8988T (cell line): ENCODE results near the gene NSG1.

Experiments
- DNase-seq: peaks from one replicate; pipeline ENCODE4 v3.0.0; 2011

The NSG1 gene

DNA sequence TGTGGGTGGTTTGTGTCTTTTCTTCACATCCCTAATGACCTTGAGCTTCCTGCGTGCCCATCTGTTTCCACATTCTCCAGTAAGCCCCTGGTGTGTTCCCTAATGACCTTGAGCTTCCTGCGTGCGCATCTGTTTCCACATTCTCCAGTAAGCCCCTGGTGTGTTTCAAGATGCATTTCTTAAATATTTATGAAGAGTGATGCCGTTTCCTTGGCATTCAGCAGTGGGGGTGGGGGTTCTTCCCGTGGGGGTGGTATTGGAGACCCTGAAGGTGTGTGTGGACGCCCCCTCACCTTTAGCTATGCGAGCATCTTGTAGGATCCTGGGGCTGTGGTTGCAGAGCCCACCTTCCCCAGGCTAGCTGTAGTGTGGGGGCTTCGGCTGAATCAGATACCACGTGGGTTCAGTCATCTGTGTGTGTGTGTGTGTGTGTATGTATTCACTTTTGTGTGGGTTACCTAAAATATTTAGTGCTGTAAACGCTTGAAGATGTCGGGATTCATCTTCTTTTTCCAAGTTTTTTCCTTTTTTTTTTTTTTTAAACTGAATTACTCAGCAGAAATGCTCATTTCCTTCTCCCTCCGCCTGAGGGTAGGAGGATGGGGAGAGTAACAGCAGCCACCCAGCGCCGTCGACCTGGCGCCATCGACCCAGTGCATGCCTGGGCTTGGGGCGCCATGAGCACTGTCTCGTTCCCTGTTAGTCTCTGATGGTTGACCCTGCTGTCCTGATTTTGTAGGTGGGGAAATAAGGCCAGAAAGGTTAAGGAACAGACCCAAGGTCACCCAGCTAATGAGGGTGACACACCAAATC is 9.9 kb downstream of the NSG1 start:
- DNase-seq, result no peak

DNA sequence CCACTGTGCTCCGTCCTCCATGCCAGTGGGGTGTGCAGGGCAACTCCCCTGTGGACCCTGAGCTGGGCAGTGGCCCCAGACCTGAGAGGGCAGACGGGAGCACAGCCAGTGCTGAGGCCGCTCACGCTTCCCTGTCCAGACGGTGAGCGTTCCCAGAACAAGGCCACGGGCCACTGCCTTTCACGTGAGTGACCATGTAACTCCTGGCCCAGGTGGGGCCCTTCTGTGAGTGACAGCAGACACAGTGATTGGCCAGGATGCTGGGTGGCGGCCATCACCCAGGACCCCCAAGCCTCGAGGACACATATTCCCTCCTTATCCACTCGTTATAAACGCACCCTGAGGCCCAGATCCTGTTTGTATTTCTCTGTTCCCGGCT is 10.5 kb downstream of the NSG1 start:
- no peak for DNase-seq

DNA sequence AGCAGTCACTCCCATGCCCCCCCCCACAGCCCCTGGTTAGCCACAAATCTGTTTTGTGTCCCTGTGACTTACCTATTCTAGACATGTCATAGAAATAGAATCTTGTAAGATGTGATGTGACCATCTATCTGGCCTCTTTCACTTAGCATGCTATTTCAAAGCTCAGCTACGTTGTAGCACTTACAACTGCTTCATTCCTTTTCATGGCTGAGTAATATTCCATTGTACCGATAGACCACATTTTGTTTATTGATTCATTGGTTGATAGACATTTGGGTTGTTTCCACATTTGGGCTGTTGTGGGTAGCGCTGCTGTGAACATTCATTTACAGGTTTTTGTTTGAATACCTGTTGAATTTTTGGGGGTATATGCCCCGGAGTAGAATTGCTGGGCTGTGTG is 11.5 kb downstream of the NSG1 start:
- no peak for DNase-seq

DNA sequence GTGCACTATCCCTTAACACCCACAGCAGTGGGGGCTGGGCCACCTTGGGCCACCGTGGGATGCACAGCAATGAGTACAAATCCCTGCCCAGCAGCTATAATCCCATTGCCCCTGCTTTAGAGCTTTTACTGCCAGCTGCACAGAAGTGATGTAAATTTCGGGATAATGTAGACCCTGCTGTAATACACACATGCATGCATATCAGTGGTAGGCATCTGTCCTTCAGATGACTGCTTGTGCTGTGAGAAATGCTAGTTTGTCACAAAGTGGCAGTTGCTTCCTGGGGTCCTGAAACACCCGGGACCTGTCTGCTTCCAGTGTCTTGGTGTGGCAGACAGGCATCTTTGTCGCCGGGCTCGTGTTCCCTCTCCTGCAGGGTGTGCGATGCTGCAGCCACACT is 14.1 kb downstream of the NSG1 start:
- no peak for DNase-seq

DNA sequence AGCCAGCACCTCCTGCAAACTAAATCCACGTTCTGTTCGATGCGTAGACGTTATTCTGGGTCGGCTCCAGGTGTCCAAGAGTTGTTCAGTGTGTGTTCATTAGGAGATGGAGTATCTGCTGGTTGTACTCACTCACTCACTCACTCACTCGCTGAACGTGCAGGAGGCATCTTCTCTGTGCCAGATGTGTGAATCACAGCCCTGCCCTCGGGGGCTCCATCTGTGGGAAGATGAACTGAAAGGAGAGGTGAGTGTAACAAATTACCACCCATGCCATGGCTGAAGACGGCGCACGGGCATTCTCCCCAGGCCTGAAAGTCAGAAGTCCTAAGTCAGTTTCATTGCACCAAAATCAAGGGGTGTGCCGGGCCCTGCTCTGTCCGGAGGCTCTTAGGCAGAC is 16.1 kb downstream of the NSG1 start:
- no peak for DNase-seq

DNA sequence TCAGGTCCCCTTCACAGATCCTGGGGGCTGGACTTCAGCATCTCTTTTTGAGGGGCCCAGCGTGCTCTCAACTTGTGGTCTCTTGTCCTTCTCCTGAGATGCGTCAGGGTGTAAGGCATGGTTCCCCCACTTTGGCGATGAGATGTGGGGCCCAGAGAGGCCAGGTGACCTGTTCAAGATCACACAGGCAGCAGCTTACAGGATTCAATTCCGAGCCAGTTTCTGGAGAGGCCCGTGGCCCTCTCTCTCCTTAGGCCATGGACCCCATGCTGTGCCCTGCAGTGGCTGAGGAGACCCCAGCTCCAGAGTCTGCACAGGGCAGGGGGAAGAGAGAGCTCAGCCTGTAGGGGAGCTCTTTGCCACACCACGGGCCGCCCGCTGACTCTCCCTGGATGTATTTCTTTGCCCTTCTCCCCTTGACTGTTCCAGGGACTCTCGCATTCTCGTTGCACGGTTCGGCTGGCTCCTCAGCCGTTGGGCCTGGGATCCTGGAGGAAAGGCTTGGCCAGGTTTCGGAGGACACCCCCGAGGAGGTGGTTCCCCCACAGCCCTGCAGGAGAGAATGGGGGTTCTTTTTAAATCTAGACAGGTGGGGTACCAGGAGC is 18.6 kb downstream of the NSG1 start:
- DNase-seq, result no peak

DNA sequence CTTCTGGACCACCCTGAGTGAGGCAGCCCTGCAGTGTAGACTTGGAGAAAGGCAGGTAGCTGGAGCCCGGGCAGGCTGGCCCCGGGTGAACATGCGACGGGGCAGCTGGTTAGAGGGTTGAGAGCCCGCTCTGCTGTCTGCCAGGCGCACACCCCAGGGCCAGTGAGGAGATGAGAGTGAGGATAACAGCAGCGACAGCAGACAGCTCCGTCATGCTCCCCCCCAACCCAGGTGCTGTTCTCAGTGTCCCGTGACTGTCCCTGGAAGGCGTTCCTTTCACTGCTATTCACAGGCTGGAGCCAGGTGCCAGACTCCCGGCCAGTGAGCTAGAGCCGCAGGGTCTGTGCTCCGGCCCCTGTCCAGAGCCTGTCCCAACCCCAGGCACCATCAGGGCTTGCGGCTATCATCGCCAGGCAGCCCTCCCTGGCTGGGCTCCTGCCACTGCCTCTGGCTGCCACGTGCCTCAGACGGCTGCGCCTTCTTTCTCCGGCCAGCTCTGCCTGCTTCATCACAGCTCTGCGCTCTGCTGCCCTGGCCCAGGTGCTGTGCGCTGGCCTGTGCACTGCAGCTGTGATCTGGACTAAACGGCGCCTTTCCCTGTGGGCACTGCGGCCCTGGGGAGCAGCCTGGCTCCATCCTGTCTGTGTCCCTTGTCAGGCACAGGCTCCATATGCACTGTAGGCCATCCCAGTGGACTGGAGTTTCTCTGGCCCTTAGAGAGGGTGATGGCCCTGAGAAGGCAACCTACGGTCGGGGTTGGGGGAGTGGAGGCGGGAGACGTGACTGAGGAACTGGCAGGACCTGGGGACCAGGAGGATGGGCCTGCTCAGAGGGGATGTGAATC is 19.8 kb downstream of the NSG1 start:
- no peak for DNase-seq

DNA sequence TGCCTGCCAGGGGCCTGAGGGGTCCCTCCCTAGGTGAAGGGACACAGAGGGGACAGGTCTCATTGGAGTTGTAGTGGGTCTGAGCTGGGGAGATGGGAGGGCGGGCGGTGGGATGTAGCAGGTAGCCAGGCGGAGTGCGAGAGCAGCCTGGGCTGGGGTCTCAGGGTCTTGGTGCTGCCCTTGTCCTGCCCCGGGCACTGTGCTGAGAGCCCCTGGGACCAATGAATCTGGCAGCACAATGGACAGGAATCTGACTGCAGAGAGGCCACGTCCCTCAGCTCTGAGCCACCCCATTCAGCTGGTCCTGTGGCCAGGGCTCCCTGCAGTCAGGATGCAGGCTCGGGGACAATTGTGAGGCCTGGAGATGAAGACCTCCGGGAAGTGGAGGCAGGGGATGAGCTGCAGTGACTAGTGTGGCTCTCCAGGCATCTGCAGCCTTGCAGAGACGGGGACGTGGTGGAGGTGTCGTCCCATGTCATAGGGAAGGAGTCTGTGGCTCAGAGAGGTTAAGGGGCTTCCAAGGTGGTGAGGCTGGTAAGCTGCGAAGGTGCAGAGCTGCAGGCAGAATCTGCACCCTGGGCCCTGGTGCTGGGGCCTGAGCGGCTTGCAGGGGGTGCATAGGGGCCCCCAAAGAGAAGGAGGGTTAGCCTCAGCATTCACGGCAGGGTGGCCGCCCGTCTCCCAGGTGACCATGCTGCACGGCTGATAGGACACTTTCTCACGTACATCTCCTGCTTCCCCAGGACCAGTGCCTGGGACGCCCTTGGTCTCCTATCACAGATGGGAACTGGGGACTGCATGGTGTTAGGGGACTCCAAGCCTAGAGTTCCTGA is 20.6 kb downstream of the NSG1 start:
- DNase-seq, result no peak

DNA sequence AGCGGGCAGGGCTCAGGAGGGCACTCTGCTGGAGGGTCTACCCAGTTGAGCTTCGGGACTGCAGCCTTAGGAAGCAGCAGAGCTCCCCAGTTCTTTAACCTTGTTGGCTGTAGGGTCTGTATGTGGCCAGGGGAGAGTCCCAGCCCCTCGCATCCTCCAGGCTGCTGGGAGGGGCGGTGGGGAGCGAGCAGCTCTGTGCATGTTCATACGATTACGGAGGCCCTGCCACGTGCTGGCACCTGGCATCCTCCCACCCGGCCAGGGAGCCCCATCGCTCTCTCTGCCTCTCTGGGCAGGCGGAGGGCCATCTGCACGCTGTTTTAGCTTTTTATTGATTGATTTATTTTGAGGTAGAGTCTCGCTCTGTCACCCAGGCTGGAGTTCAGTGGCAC is 21.2 kb downstream of the NSG1 start:
- no peak for DNase-seq

DNA sequence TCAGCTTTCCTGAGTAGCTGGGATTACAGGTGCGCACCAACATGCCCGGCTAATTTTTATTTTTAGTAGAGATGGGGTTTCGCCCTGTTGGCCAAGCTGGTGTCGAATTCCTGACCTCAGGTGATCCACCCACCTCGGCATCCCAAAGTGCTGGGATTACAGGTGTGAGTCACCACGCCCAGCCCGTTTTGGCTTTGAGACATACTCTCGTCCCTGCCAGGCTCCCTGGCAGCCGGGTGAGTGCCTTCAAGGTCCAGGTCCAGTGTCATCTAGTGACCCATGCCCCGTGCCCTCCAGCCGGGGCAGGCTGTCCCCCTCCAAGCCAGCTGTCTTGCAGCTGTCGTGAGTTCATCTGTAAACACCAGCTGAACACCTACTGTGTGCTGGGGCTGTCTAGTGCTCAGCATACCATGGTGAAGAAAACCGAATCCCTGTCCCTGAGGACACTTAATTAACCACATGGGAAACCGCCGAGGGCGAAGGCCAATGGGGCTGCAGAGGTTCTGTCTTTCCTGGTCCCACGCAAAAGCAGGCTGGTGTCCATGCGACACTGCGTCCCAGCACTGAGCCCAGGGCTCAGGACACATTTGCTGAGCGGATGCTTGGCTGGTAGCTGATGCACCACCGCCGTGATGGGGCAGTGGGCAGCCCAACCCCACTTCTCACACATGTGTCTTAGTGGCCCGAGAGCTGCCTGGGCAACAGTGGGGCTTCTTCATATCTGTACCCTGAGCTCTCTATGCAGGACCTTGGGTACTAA is 21.9 kb downstream of the NSG1 start:
- DNase-seq, result no peak

DNA sequence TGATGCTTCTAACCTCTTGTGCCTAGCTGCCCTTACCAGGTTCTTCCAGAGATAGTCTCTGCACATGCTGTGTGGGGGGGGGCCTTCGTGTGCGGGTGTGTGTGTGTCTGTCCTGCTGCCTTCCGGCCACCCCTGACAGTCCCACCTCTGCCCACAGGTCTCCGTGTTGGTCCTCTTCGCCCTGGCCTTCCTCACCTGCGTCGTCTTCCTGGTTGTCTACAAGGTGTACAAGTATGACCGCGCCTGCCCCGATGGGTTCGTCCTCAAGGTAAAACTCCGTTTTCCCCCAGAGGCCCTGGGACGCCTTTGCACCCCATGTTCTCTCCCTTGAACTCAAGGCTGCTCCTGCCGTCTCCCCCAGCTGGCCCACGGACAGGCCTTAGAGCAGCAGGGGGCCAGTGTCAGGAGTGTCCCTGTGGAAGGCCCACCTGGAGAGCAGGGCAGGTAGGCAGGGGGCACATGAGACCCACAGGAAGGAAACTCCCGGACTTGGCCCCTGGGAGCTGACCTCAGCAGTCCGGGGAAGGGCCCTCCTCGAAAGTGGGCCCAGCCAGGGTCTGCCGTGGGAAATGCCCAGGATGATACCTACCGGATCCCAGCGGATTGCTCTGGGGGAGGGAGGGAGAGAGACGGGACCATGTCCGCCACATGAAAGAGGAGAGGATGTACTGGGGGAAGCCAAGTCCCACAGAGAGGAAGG is 22.7 kb downstream of the NSG1 start:
- DNase-seq, result no peak

DNA sequence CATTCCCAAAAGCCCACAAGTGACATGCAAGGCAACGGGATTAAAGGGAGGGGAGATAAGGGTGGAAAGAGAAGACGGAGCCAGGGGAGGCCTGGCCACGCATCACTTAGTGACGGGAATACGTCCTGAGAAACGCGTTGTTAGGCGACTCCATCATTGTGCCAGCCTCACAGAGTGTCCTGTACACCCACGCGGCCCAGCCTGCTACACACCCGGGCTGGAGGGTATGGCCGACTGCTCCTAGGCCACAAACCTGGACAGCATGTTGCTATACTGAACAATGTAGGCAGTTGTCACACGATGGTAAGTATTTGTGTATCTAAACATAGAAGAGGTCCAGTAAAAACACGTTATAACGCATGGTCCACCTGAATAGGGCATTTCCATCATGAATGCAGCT is 23.4 kb downstream of the NSG1 start:
- DNase-seq, result no peak

DNA sequence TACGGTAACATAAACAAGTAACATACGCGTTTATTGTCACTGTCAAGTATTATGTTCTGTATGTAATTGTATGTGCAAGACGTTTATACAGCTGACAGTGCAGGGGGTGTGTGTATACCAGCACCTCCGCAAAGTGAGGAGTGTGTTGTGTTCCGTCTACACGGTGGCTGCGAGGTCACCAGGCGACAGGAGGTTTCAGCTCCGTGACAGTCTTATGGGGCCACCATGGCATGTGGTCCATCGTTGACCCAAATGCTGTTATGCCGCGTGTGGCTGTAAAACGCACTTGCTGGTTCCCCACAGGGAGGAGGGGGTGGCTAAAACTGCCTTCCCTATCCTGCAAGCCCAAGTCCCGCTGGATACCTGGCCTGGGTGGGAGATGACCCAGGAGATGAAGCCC is 25.0 kb downstream of the NSG1 start:
- DNase-seq, result no peak

DNA sequence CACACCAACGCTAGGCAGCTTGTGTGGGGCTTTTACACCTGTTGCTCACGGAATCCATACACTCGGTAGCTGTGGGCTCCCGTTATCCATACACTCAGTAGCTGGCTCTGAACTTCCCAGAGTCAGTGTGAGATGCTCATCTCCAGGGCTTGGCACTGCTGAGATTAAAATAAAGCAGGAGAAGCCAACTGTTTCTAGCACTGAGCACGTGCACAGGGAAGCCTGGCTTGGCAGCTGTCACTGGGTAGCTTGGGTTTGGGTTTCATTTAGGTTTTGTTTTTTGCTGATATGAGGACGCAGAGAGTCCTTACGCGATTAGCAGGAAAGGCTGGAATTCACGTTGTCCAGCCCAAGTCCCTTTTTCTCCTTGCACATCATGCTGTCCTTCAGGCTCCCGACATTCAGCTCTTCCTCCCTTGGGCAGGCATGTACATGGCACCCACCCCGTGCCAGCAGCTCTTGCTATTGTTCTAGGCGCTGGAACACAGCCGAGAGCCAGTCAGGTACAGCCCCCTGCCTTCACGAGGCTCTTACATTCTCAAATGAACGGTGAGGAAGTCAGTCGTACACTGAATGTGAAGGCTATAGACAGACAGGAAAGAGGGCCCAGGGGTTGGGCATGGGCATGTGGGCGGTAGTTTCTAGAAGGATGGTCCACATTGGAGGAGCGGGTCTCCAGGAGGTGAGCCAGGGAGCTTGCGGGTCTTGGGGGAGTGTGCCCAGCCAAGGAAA is 25.9 kb downstream of the NSG1 start:
- no peak for DNase-seq

DNA sequence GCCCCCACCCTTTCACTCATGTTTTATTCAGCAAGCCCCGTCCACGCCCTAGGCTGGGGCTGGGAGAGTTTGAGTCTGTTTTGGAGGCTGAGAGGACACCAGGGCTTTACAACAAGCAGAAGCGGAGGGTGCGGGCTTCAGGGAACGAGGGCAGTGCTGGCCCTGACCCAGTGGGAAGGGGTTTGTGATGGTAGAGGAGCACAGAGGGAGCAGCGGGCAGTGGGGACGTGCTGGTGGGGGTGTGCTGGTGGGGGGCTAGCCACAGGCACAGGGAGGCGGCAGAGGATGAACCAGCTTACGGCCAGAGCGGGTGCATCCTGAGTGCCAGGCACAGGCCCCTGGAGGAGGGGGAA is 26.4 kb downstream of the NSG1 start:
- DNase-seq, result no peak

DNA sequence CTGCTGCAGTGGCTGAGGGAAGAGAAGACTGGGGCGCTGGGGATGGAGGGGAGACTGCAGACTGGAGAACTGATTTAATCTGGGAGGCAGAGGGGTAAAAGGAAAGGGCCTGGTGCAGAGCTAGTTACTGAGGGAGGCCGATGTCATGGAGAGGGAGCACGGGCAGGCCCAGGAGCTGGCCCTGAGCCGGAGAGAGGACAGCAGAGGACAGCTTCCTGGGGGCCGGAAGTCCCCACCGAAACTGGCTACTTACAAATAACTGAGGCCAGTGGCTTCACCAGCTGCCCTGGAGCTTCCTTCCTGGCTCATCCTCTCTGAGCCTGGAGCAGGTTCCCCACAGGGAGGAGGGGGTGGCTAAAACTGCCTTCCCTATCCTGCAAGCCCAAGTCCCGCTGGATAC is 26.9 kb downstream of the NSG1 start:
- no peak for DNase-seq

DNA sequence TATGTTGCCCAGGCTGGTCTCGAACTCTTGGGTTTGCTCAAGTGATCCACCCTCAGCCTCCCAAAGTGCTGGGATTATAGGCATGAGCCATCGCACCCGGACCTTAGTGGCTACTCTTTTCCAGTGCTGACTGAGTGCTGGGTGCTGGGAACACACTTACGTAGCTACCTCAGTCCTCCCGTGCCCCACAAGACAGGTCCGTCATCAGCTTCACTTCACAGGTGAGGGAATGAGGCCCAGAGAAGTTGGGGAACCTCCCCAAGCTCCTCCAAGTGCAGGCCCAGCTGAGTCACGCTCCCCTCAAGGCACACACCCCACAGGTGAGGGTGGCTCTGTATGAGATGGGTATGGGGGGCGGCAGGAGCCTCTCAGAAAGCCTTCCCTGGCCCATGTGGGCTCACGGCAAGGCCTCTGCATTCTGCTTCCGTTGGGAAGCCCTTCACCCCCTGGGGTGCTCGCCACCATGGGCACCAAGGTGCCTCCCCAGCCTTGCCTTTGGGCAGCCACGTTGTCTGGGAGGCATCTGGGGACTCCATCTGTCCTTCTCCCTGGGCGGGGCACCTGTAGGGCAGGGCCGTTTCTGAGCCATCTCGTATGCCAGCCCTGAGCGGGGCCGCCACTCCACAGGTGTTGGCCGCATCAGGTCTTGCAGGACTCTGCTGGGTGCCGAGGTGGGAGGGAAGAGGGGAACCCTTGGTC is 28.4 kb downstream of the NSG1 start:
- no peak for DNase-seq

DNA sequence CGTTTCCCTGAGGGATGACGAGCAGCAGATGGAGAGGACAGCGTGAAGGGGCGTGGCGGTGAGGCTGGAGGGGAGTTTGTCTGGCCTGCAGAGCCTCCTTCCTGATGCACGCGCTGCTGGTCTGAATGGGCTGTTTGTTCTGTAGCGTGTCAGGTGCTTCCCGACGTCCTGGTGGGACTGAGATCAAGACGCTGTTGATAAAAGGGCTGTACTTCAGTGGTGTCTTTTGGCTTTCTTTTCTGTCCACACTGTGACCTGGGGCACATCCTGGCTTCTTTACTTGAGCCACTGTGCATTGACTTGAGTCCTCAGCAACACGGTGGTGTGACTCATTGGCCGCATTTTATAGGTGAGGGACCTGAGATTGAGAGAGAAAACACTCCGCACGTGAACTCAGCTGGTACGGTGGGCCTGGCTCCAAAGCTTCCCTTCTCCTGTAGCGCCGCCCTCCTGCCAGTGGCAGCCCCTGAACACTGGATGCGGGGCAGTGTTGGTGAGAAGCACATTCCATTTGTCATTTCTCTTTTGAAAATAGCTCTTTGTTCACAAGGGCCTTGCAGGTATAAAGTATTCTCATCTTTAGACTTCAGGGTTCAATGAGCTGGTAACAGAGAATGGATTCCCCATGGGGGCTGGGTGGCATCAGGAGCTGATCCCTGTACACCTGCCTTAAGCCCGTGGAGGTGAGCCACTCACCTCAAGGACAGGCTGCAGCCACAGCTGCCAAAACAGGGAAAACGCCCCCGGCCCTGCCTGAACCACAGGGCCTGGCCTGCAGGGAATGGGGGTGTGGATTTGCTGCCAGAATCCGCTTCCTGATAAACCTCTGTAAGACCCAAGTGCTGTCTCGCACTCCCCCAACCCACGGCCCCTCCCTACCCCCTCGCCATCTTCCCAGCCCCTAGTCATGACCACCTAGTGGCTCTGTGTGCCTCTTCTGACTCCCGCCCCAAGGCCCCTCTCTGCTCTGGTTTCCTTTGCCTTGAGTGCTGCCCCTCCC is 29.2 kb downstream of the NSG1 start:
- no peak for DNase-seq

DNA sequence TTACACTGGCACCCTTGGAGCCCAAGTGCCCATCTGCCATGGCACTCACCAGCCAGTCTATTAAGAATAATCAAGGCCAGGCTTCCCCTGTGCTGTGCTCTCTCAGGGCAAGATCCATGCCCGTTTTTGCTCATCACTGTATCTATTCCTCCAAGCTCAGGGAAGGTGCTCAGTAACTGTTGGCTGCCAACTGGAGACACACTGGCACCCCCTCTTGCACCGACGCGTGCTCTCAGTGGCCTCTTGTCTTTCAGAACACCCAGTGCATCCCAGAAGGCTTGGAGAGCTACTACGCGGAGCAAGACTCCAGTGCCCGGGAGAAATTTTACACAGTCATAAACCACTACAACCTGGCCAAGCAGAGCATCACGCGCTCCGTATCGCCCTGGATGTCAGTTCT is 30.1 kb downstream of the NSG1 start:
- DNase-seq, result no peak
